ENCODE measurements around the gene TUBAL3. TPM values are rescaled to one million over a fixed set of nuclear protein-coding genes. Genes with fewer than 3 reads are reported as not detected.

Gene TUBAL3
- polyA plus RNA-seq, 2 of the 4 experiments (the other 2 are of a cell fraction), result 0.34 to 1.4 TPM

GRCh38 chr10:5343979-5344378, 60.6 kb downstream of the TUBAL3 start:
- DNase-seq (ENCODE audit: low read depth in 1 of 2, low spot score in 1 of 2) (no peak), ATAC-seq (no peak), FAIRE-seq (no peak)
- H3K4me3 ChIP-seq, result no peak overlapping the region
- ChIA-PET POLR2A (interaction anchor here (0.6 kb wide), 1 partner anchor 496 kb away, joined by 3 read pairs; no protein-coding TSS in a partner anchor), CTCF (interaction anchor here (0.7 to 1.6 kb wide), 3 partner anchors 10 to 59 kb away, joined by 3 to 4 read pairs (median 4); no protein-coding TSS in a partner anchor)
- H3K27ac ChIP-seq, result no peak overlapping the region
- 88% methylated on average over 4 of the region's 4 CpGs for WGBS (ENCODE audit: missing lambda C conversion rate)
- H3K4me2 ChIP-seq, result no peak overlapping the region
- H3K4me1 ChIP-seq, result 0 out of 3 replicates have a peak, but pooled peaks cover under 1% of the 10 kb centered on the region
- TF ChIP-seq POLR2A (IDR thresholded peaks at IDR 0.05; ENCODE audit: low read length) (no peak), MAFK (IDR thresholded peaks at IDR 0.05; ENCODE audit: partially characterized antibody) (no peak), HOXA7 (CRISPR knock-in tag; IDR thresholded peaks at IDR 0.05) (no peak), CEBPB (IDR thresholded peaks at IDR 0.05) (no peak), JUNB (IDR thresholded peaks at IDR 0.05) (no peak), RCOR1 (IDR thresholded peaks at IDR 0.05; ENCODE audit: low read depth, low read length) (no peak), NPAS2 (CRISPR knock-in tag; IDR thresholded peaks at IDR 0.05; ENCODE audit: borderline replicate concordance) (no peak), NR3C1 (IDR thresholded peaks at IDR 0.05) (no peak), BCL3 (IDR thresholded peaks at IDR 0.05) (no peak), ESRRA (IDR thresholded peaks at IDR 0.05; ENCODE audit: borderline replicate concordance, low read length) (no peak), HOXB13 (CRISPR knock-in tag; IDR thresholded peaks at IDR 0.05; ENCODE audit: low read depth) (no peak), HDAC2 (IDR thresholded peaks at IDR 0.05) (no peak), TFCP2L1 (CRISPR knock-in tag; IDR thresholded peaks at IDR 0.05) (no peak), FOSL2 (IDR thresholded peaks at IDR 0.05) (no peak), FOSL2 (CRISPR knock-in tag; IDR thresholded peaks at IDR 0.05) (no peak), RAD21 (conservative IDR thresholded peaks at IDR 0.05 in 1 of 2, IDR thresholded peaks at IDR 0.05 in 1 of 2) (no peak), ZSCAN20 (CRISPR knock-in tag; IDR thresholded peaks at IDR 0.05) (no peak), PBX3 (IDR thresholded peaks at IDR 0.05) (no peak)
- no peaks in the 10 kb centered on the region for H3K9me3 ChIP-seq

GRCh38 chr10:5343561-5343960, 61.1 kb downstream of the TUBAL3 start:
- TF ChIP-seq RAD21 (conservative IDR thresholded peaks at IDR 0.05 in 1 of 2, IDR thresholded peaks at IDR 0.05 in 1 of 2) (peak; percentile 15 to 46; a peak in 2 of 5 replicates), GATA3 (IDR thresholded peaks at IDR 0.05; ENCODE audit: borderline replicate concordance) (no peak)
- ATAC-seq (peak; percentile 50 to 72; a peak in 3 of 6 replicates), FAIRE-seq (no peak), DNase-seq (ENCODE audit: low read depth in 1 of 2, low spot score in 1 of 2) (peak in 1 of 2 experiments; percentile 45)
- Histone ChIP-seq H3K4me3 (no peak overlapping the region), H3K9me3 (no peaks in the 10 kb centered on the region), H3K4me1 (no peaks in the 10 kb centered on the region), H3K27ac (no peak overlapping the region), H3K4me2 (no peak overlapping the region)
- WGBS (ENCODE audit: missing lambda C conversion rate), result 74% methylated on average over 4 of the region's 4 CpGs
- POLR2A ChIA-PET, result no interaction called here
- CTCF ChIA-PET, result interaction anchor here (0.6 to 1.6 kb wide), 4 partner anchors 9 to 247 kb away, joined by 3 to 4 read pairs (median 4); no protein-coding TSS in a partner anchor

Other genes with a start within 250 kb of the TUBAL3 start
- 0.52 and 0.62 TPM in 2 replicates for gene AKR1C8, start 219.7 kb downstream of the TUBAL3 start, polyA plus RNA-seq (2011; rRNA removed)
- 0.10 to 0.16 TPM (median 0.13 TPM) in 3 replicates for gene AKR1C8, start 219.7 kb downstream of the TUBAL3 start, polyA plus RNA-seq (2017; fragmentation: RNase III; extraction: RNeasy Plus Mini Kit Qiagen cat#74134 plus additional on column Dnase treatment)
- gene AKR1C4, start 208.0 kb downstream of the TUBAL3 start, polyA plus RNA-seq (2011; rRNA removed), result 1.1 and 1.2 TPM in 2 replicates
- 0.37 to 0.58 TPM (median 0.54 TPM) in 3 replicates for gene AKR1C4, start 208.0 kb downstream of the TUBAL3 start, polyA plus RNA-seq (2017; fragmentation: RNase III; extraction: RNeasy Plus Mini Kit Qiagen cat#74134 plus additional on column Dnase treatment)
- gene UCN3, start 39.9 kb downstream of the TUBAL3 start, polyA plus RNA-seq (2011; rRNA removed), result not detected in 2 replicates
- 0.11 TPM in 1 of 3 replicates, not detected in the others for gene UCN3, start 39.9 kb downstream of the TUBAL3 start, polyA plus RNA-seq (2017; fragmentation: RNase III; extraction: RNeasy Plus Mini Kit Qiagen cat#74134 plus additional on column Dnase treatment)
- gene NET1, start 7.7 kb upstream of the TUBAL3 start, polyA plus RNA-seq (2011; rRNA removed), result 132 and 144 TPM in 2 replicates
- gene NET1, start 7.7 kb upstream of the TUBAL3 start, polyA plus RNA-seq (2017; fragmentation: RNase III; extraction: RNeasy Plus Mini Kit Qiagen cat#74134 plus additional on column Dnase treatment), result 36.3 to 43.4 TPM (median 42.9 TPM) in 3 replicates
- gene CALML5, start 94.7 kb upstream of the TUBAL3 start, polyA plus RNA-seq (2011; rRNA removed), result not detected in 2 replicates
- not detected in 3 replicates for gene CALML5, start 94.7 kb upstream of the TUBAL3 start, polyA plus RNA-seq (2017; fragmentation: RNase III; extraction: RNeasy Plus Mini Kit Qiagen cat#74134 plus additional on column Dnase treatment)
- gene CALML3, start 120.1 kb upstream of the TUBAL3 start, polyA plus RNA-seq (2011; rRNA removed), result not detected in 2 replicates
- gene CALML3, start 120.1 kb upstream of the TUBAL3 start, polyA plus RNA-seq (2017; fragmentation: RNase III; extraction: RNeasy Plus Mini Kit Qiagen cat#74134 plus additional on column Dnase treatment), result not detected in 3 replicates